ENCODE data around the gene NETO2.
A peak's percentile ranks its signal among the peaks of the same experiment; 100 is the strongest.

NETO2 gene

DNA sequence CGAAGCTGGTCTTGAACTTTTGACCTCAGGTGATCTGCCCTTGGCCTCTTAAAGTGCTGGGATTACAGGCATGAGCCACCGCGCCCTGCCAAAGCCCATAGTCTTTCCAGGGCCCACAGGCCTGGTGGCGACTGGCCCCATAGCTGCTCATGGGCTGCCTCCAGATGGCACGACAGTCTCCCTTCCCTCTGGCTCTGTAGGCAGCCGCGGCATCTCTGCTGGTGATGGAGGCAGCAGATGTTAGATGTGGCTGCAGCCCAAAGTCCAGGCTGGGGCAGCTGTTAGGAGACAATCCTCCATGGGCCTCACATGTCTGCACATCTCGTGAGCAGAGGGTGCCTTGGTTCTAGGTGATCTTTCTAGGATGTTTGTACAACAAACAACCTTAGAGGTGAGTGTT, 100.5 kb downstream of the NETO2 start:
- no peak for ATAC-seq (replicated peaks)
- peaks cover 15% of the 10 kb centered on the region in 2 donors for H3K4me1 Mint-ChIP-seq (ENCODE audit: low read depth in 2 of 2)

GRCh38 chr16:47037746-47038458, 105.8 kb downstream of the NETO2 start:
- no peaks in the 10 kb centered on the region for H3K9me3 Mint-ChIP-seq
- peaks cover 0 to 28% of the 10 kb centered on the region in 2 donors for H3K27me3 Mint-ChIP-seq
- peak overlapping the region; percentile 77 to 83 for H3K4me3 Mint-ChIP-seq
- ATAC-seq (replicated peaks) (peak; percentile 97), DNase-seq (peak; percentile 89 to 92 (median 91))
- H3K4me1 Mint-ChIP-seq (ENCODE audit: low read depth in 2 of 2), result peaks cover 2 to 6% of the 10 kb centered on the region in 2 donors
- peak overlapping the region in 1 of 2 donors; percentile 74 for H3K27ac Mint-ChIP-seq
- peaks cover 3% of the 10 kb centered on the region for H3K36me3 Mint-ChIP-seq (ENCODE audit: insufficient read depth)

More for the DNA sequence above, 100.5 kb downstream of the NETO2 start:
- Mint-ChIP-seq H3K36me3 (ENCODE audit: insufficient read depth) (peaks cover 9% of the 10 kb centered on the region), H3K27ac (no peak overlapping the region), H3K9me3 (no peaks in the 10 kb centered on the region), H3K27me3 (peaks cover 0 to 22% of the 10 kb centered on the region in 2 donors), H3K4me3 (no peak overlapping the region)
- no peak for DNase-seq

GRCh38 chr16:47037396-47037745, 106.4 kb downstream of the NETO2 start:
- peak overlapping the region in 1 of 2 donors; percentile 74 for H3K27ac Mint-ChIP-seq
- H3K27me3 Mint-ChIP-seq, result peaks cover 0 to 28% of the 10 kb centered on the region in 2 donors
- ATAC-seq (replicated peaks), result peak; percentile 45
- peaks cover 2 to 6% of the 10 kb centered on the region in 2 donors for H3K4me1 Mint-ChIP-seq (ENCODE audit: low read depth in 2 of 2)
- DNase-seq, result peak in 1 of 3 experiments; percentile 16
- peaks cover 3% of the 10 kb centered on the region for H3K36me3 Mint-ChIP-seq (ENCODE audit: insufficient read depth)
- peak overlapping the region; percentile 77 to 83 for H3K4me3 Mint-ChIP-seq
- no peaks in the 10 kb centered on the region for H3K9me3 Mint-ChIP-seq

DNA sequence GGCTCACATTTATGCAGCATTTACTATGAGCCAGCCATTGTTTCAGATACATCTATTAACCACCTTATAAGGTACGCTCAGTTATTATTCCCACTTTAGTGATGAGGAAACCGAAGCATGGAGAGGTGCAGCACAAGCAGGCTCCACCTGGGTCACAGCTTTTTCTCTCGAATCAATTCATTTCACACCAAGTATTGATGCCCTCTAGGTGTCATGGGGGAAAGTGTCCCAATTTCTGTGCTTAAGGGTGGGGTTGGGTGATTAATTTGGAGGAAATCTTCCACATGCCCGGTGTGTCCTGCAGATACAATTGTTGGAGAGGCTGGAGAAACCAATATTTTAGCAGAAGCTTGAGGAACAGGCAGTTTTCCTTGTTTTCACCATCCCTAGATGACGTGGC, 107.5 kb downstream of the NETO2 start:
- Mint-ChIP-seq H3K4me1 (ENCODE audit: low read depth in 2 of 2) (peaks cover 2 to 6% of the 10 kb centered on the region in 2 donors), H3K4me3 (peak overlapping the region; percentile 44 to 83)

GRCh38 chr16:47035436-47035835, 108.3 kb downstream of the NETO2 start:
- Mint-ChIP-seq H3K9me3 (no peaks in the 10 kb centered on the region), H3K36me3 (ENCODE audit: insufficient read depth) (no peaks in the 10 kb centered on the region), H3K4me1 (ENCODE audit: low read depth in 2 of 2) (peaks cover 2 to 6% of the 10 kb centered on the region in 2 donors), H3K4me3 (no peak overlapping the region), H3K27me3 (peaks cover 0 to 21% of the 10 kb centered on the region in 2 donors), H3K27ac (no peak overlapping the region)
- no peak for DNase-seq
- no peak for ATAC-seq (replicated peaks)

More for the DNA sequence above, 107.5 kb downstream of the NETO2 start:
- H3K27me3 Mint-ChIP-seq, result peaks cover 0 to 21% of the 10 kb centered on the region in 2 donors
- H3K36me3 Mint-ChIP-seq (ENCODE audit: insufficient read depth), result no peaks in the 10 kb centered on the region
- DNase-seq (no peak), ATAC-seq (replicated peaks) (no peak)
- H3K27ac Mint-ChIP-seq, result no peak overlapping the region
- no peaks in the 10 kb centered on the region for H3K9me3 Mint-ChIP-seq

GRCh38 chr16:47034455-47034854, 109.3 kb downstream of the NETO2 start:
- Mint-ChIP-seq H3K9me3 (no peaks in the 10 kb centered on the region), H3K36me3 (ENCODE audit: insufficient read depth) (no peaks in the 10 kb centered on the region), H3K4me3 (no peak overlapping the region), H3K4me1 (ENCODE audit: low read depth in 2 of 2) (peaks cover 2 to 6% of the 10 kb centered on the region in 2 donors), H3K27me3 (peaks cover 0 to 18% of the 10 kb centered on the region in 2 donors), H3K27ac (no peak overlapping the region)
- DNase-seq (no peak), ATAC-seq (replicated peaks) (no peak)

DNA sequence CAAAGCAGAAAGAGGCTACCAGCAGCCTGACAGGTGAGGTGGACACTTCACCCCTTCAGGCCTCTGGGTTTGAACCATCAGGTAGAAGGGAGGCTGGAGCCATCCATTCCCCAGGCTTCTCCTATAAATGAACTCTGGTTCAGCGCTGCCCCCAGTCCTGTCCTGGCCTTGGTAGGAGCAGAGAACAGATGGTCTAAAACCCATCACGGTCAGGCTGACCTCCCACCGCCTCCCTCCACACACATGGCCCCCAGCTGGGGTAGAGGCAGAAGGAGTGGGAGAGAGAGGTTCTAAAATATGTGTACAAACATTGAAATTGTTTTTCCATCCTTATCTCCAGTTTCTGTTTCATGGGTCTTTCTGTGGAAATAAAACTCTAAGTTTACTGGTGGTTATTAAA, 110.6 kb downstream of the NETO2 start:
- H3K36me3 Mint-ChIP-seq (ENCODE audit: insufficient read depth), result no peaks in the 10 kb centered on the region
- no peak overlapping the region for H3K4me3 Mint-ChIP-seq
- ATAC-seq (replicated peaks) (no peak), DNase-seq (no peak)
- peaks cover 0 to 12% of the 10 kb centered on the region in 2 donors for H3K27me3 Mint-ChIP-seq
- no peaks in the 10 kb centered on the region for H3K9me3 Mint-ChIP-seq
- peaks cover under 1 to 6% of the 10 kb centered on the region in 2 donors for H3K4me1 Mint-ChIP-seq (ENCODE audit: low read depth in 2 of 2)
- no peak overlapping the region for H3K27ac Mint-ChIP-seq

GRCh38 chr16:47029724-47030123, 114.0 kb downstream of the NETO2 start:
- DNase-seq, result no peak
- H3K9me3 Mint-ChIP-seq, result no peaks in the 10 kb centered on the region
- no peak overlapping the region for H3K27ac Mint-ChIP-seq
- no peaks in the 10 kb centered on the region for H3K36me3 Mint-ChIP-seq (ENCODE audit: insufficient read depth)
- no peak for ATAC-seq (replicated peaks)
- no peak overlapping the region for H3K4me3 Mint-ChIP-seq
- H3K4me1 Mint-ChIP-seq (ENCODE audit: low read depth in 2 of 2), result no peaks in the 10 kb centered on the region
- no peaks in the 10 kb centered on the region for H3K27me3 Mint-ChIP-seq

- ATAC-seq (replicated peaks) (no peak), DNase-seq (no peak)
- Mint-ChIP-seq H3K4me3 (no peak overlapping the region), H3K36me3 (ENCODE audit: insufficient read depth) (no peaks in the 10 kb centered on the region), H3K27ac (no peak overlapping the region), H3K4me1 (ENCODE audit: low read depth in 2 of 2) (no peaks in the 10 kb centered on the region), H3K9me3 (no peaks in the 10 kb centered on the region), H3K27me3 (no peaks in the 10 kb centered on the region)
These were observed 114.9 kb downstream of the NETO2 start for GRCh38 chr16:47028767-47029377.

All from effector memory CD8-positive, alpha-beta T cell (primary cell).